Tongue (tissue), 2 donors: ENCODE measurements around the gene CCDC83. TPM values are rescaled to one million over a fixed set of nuclear protein-coding genes. Genes with fewer than 3 reads are reported as not detected.
"Not testable (repeated sequence)": the region's sequence is repeated elsewhere in the genome, so short reads cannot be mapped to it uniquely, and the experiment has no call there.

Source experiments
- DNase-seq: peaks from one replicate; pipeline ENCODE4 v3.0.0-alpha.2; 2015
- total RNA-seq: library from RNA; depleted of rRNA; stranded (reverse); fragments of >200 nt; gene quantifications from one replicate; pipeline ENCODE4 v1.2.3, GENCODE V29; 2014

The CCDC83 gene
- total RNA-seq, 1 donor from 2014 or later = not detected

- DNase-seq = no peak
These were observed 33.9 kb downstream of the CCDC83 start for GRCh38 chr11:85889108-85889507.

GRCh38 chr11:85889676-85890579 is 34.7 kb downstream of the CCDC83 start:
- DNase-seq = no peak

DNA sequence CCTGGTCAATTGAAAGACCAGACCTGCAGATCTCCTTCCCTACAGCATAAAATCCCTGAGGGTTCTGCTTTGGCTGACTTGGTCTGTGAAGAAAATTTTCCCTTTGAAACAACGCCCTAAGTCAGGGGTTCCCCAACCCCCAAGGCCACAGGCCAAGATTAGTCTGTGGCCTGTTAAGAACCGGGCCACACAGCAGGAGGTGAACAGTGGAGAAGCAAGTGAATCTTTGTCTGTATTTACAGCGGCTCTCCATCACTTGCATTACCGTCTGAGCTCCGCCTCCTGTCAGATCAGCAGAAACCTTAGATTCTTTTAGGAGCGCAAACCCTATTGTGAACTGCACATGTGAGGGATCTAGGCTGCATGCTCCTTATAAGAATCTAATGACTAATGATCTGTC is 38.2 kb downstream of the CCDC83 start:
- no peak for DNase-seq

- no peak for DNase-seq
These were observed 41.7 kb downstream of the CCDC83 start for GRCh38 chr11:85896876-85897275.

DNA sequence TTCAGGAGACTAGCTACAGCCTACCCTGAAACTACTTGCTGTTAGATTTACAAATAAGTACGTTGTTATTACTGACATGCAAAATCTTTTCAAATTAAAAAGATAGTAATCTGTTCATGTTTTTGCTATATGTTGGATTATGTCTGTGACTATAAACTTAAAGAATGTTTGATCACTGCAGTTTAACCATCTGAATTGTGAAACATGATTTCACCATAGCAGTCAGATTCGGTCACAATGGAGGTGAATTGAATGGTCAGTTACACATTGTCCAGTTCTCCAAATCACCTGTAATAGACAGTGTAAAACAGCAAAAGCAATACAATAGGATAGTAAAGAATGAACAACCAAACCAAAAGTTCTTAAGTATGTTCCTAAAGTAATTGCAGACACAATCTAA is 43.3 kb downstream of the CCDC83 start:
- no peak for DNase-seq

DNA sequence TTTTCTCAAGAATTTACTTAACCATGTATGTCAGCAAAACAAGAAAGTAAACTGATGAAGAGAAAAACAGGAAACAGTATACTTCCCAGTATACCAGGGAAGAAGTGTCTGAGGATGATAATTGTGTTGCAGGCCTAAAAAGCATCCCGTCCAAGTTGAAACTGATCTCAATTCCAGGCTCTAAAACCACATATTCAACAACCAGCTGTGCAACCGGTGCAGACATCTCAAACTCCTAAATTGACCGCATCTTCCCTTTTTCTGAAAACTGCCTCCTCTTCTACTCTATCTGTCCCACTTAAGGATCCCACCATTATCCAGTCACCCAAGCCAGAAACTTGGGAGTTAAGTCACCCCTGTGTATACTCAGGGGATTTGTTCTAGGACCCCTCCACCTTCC is 47.2 kb downstream of the CCDC83 start:
- DNase-seq = no peak

DNA sequence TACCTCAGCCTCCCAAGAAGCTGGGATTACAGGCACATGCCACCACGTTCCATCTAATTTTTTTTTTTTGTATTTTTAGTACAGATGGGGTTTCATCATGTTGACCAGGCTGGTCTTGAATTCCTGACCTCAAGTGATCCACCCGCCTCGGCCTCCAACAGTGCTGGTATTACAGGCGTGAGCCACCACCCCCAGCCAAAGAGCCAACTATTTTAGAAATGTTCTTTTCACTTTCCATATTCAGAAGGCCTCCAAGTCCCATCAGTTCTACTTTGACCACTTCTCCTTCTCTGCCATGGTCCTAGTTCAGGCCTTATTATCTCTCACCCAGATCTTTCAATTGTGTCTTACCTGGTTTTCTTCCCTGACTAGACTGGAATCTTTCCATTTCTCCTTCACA is 48.2 kb downstream of the CCDC83 start:
- no peak for DNase-seq

DNA sequence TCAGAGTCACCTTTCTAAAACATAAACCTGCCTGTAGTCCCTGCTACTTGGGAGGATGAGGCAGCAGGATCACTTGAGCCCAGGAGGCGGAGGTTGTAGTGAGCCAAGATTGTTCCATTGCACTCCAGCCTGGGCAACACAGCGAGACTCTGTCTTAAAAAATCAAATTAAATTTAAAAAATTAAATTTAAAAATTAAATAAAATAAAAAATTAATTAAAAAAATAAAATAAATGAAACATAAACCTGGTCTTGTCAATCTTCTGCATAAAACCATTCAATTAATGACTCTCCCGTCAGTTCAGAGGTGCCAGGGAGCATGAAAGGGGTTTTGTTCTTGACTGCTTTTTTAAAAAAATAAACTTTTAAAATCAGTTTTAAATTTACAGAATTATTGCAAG is 48.6 kb downstream of the CCDC83 start:
- no peak for DNase-seq

- DNase-seq = no peak
These were observed 57.2 kb downstream of the CCDC83 start for GRCh38 chr11:85912414-85912813.

- no peak for DNase-seq
These were observed 58.3 kb downstream of the CCDC83 start for GRCh38 chr11:85913513-85913912.

DNA sequence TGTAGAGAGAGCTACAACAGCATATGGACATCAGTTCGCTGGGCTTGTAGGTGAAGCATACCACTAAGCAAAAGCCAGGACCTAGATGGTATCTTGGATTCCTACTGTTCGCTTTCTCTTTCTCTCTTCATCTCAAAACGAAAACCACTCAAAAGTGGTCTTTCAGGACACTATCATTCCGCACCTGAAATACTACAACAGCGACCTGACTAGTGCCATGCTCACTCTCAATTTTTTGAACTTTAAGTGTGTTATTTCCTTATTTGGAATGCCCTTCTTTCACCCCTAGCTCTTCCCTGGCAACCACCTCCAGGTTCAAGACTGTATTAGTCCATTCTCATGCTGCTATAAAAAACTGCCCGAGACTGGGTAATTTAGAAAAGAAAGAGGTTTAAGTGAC is 59.2 kb downstream of the CCDC83 start:
- DNase-seq = no peak

DNA sequence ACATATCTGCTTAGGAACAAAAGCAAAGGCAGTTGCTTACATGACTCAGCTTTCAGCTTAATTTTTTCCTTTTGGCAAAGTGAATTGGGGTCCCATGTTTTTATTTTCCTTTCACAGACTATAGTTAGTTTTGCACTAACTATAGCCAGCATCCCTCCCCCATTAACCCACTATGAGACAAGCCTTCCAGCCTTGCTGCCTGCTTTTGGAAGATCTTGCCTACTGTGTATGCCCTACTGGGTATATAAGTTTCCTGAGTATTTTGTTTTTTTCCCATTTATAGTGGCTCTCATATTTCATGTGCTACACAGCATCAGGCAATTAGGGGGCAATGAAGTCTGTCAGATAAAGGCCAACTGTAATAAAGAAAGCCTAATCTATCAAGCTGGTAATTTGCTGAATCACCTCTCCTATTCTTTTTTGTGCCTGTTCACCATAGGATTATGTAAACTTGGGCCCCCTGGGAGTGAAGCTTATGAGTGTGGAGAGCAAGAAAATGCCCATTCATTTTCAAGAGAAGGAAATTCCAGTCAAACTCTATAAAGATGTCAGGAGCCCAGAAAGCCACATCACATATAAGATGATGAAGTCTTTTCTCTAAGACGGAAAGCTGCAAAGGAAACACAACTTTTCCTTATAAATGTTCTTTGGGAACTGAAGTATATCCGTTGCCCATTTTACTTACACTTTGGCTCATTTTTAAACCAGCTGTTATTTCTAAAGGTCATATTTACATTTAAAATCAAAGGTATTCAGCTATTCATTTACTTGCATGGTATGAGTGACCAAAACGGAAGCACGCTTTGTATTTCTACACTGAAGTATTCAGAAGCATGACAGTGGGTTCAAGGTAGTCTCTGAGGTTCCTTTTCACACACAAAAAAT is 64.0 kb downstream of the CCDC83 start:
- DNase-seq = no peak

DNA sequence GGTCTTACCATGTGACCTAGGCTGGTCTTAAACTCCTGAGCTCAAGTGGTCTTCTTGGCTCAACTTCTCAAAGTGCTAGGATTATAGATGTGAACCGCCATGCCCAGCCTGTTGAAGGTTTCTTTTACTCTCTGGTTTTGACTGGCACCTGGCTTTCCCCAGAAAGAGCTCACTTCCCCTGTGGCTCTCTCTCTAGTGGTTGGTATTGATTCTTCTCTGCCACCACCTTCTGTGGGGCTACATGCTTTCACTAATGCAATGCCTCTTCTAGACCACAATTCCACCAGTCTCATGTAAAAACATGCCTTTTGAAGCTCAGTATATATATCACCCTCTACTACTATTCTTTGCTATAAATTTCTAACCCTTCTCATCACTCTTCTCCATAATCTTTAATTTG is 67.2 kb downstream of the CCDC83 start:
- DNase-seq = no peak

DNA sequence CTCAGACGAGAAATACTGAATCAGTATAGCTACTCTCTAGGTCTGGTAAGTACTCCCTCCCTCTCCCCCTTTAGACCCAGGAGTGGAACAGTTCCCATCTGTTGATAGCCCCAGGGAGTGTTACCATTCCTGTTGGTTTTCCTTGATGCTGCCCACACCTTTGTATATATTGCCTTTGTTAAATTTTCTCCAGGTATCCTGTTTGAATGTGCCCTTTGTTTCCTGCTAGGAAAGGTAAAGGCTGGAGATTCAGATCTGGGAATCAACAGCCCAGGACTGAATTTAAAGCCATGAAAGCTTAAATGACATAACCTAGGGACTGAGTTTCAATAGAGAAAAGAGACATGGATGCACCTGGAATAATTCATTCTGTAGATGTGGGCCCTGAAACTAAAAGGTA is 68.3 kb downstream of the CCDC83 start:
- no peak for DNase-seq

GRCh38 chr11:85926653-85927214 is 71.6 kb downstream of the CCDC83 start:
- DNase-seq = not testable (repeated sequence)

DNA sequence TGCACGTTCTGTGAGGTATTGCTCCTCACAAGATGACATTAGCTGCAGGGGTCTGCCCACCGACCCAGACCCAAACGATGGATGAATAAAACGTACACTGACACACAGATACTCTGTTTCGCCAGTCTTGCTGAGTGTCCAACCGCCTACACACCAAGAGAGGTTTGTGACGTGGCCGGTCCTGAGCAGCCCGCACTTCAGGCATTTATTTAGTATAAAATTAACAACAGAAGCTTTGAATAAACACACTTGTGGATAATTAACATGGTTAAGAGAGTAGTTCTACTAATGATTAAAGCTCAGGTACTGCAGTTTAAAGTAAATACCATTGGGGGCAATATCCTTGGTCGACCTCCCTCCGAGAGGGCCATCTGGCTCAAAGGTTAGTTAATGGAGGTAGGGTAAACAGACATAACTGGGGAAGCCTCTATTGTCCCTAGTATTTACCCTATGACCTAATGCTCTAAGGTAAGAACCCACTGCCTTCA is 75.7 kb downstream of the CCDC83 start:
- DNase-seq = no peak

- DNase-seq = no peak
These were observed 79.5 kb downstream of the CCDC83 start for GRCh38 chr11:85934596-85935169.

DNA sequence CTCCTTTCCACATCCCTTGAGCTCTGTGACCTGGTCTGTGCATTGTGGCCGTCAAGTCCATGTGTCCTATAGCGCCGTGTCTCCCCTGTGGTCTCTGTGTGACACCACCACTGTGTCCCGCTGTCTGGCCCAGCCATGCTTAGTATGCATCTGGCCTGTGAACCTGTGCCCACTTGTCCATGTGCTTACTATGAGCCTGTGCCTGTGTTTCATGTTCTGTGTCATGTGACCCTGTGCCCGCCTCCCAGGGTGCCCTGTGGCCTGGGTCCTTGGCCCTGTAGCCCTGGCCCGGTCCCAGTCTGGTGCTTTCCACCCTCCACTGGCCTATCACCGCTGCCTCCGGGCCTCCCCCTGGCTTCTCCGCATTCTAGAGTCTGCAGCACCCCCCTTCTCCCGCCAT is 80.6 kb downstream of the CCDC83 start:
- no peak for DNase-seq

DNA sequence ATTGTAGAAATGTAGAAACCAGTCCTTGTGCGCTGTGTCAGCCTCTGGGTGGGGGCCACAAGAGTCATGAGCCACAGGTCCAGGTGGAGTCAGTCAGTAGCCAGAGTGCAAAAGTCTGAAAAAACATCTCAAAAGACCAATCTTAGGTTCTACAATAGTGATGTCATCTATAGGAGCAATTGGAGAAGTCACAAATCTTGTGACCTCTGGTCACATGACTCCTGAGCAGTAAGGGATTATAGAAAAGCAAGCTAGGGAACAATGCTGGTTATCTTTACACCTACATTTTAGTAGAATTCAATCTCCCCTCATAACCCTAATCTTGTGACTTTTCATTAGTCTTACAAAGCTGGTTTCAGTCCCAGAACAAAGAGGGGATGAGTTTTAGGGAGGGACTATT is 82.7 kb downstream of the CCDC83 start:
- DNase-seq = no peak

DNA sequence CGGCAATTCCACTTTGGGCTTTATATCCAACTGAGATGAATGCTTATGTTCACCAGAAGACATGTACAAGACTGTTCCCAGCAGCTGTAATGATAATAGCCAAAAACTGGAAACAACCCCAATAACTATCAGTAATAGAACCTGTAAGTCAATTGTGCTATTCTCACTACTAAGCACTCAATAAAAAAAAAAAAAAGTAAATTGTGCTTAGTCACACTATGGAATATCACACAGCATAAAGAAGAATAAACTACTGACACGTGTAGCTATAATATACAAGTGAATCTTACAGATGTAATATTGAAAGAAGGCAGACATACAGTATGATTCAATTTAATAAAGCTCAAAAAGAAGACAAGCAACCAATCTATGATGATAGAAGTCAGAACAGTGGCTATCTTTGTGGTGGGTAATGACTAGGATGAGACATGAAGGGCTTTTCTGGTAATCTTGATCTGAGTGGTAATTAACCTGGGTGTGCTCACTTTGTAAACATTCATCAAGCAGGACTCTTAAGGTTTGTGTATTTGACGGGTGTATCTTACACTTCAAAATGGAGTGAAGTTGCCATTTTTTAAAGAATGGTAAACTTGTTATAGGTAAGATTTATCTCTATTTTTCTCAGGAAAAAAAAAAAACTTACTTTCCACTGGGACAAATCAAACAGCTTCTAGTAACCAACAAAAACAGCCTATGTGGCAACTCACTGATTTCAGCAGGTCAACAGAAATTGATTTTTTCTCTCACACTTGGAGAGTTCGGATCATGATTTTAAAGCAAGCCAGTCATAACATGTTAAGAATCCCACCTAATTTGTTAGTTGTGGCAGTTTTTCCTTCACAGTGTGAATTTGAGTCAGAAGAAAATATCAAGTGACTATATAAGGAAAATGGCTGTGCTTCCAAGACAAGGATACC is 84.2 kb downstream of the CCDC83 start:
- DNase-seq = no peak

DNA sequence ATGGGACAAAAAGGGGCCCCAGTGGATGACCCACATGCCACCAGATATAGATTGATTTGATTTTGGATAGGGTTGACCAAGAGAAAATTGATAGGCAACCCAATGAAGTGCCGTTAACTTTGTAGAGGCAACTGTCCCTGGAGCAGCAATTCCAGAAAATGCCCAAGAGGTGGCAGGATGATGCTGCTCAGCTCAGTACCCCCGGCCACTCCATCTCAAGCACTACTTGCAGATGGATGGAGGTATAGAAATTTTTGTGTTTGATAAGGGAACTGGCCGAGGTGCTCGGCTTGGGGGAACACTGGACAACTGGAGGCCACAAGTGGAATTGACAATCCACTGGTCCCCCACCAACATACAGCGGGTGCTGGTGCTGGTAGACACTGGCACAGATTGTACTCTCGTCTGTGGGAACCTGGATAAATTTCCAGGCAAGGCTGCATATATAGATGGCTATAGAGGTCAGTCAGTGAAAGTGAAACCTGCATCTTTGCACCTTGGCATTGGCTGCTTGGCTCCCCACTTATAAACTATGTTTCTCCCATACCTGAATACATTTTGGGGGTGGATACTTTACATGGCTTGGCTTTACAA is 86.3 kb downstream of the CCDC83 start:
- DNase-seq = peak; percentile 56
